H9 (cell line): ENCODE measurements around the gene CCDC92. TPM values are rescaled to one million over a fixed set of nuclear protein-coding genes. Genes with fewer than 3 reads are reported as not detected.

Source experiments
- DNase-seq: peaks from one replicate; pipeline ENCODE4 v3.0.0-alpha.2; 2017
- H2AFZ ChIP-seq: one replicate; pipeline ENCODE4 v1.6.1; 2013; ENCODE audit warnings: mild to moderate bottlenecking, low read length, control low read depth, moderate library complexity
- H2AK5ac ChIP-seq: 2 replicates; pipeline ENCODE4 v1.6.1; 2013; ENCODE audit warnings: low read length, control low read depth, mixed read lengths; ENCODE audit not compliant: insufficient read length
- H2BK120ac ChIP-seq: one replicate; pipeline ENCODE4 v1.6.1; 2013; ENCODE audit warnings: low read depth, mild to moderate bottlenecking, low read length, control low read depth, inconsistent platforms; ENCODE audit not compliant: poor library complexity, severe bottlenecking
- H2BK12ac ChIP-seq: 2 replicates; pipeline ENCODE4 v1.6.1; 2013; ENCODE audit warnings: low read length, control low read depth, mixed read lengths, low read depth; ENCODE audit not compliant: insufficient read length
- H2BK15ac ChIP-seq: 2 replicates; pipeline ENCODE4 v1.6.1; 2013; ENCODE audit warnings: low read depth, low read length, control low read depth
- H2BK20ac ChIP-seq: one replicate; pipeline ENCODE4 v1.6.1; 2013; ENCODE audit warnings: low read depth, mild to moderate bottlenecking, low read length, control low read depth, inconsistent platforms; ENCODE audit not compliant: poor library complexity, severe bottlenecking
- H2BK5ac ChIP-seq: 2 replicates; pipeline ENCODE4 v1.6.1; 2013; ENCODE audit warnings: low read length, control low read depth, mixed read lengths; ENCODE audit not compliant: insufficient read length
- H3K14ac ChIP-seq: 2 replicates; pipeline ENCODE4 v1.6.1; 2013; ENCODE audit warnings: low read length, control low read depth; ENCODE audit not compliant: insufficient read depth
- H3K18ac ChIP-seq: 2 replicates; pipeline ENCODE4 v1.6.1; 2013; ENCODE audit warnings: low read depth, mild to moderate bottlenecking, mixed read lengths, low read length, control low read depth; ENCODE audit not compliant: insufficient read length
- H3K23ac ChIP-seq: 2 replicates; pipeline ENCODE4 v1.6.1; 2013; ENCODE audit warnings: low read length, control low read depth, mixed read lengths, low read depth; ENCODE audit not compliant: insufficient read length
- H3K23me2 ChIP-seq: 2 replicates; pipeline ENCODE4 v1.6.1; 2013; ENCODE audit warnings: low read depth, mild to moderate bottlenecking, mixed read lengths, low read length, control low read depth; ENCODE audit not compliant: insufficient read length, poor library complexity, severe bottlenecking
- H3K27ac ChIP-seq: 2 replicates; pipeline ENCODE4 v1.5.1; 2013; ENCODE audit warnings: low read length, control low read depth, mixed read lengths, low read depth; ENCODE audit not compliant: insufficient read length
- H3K27me3 ChIP-seq: 2 replicates; pipeline ENCODE4 v1.6.1; 2013; ENCODE audit warnings: low read length, control low read depth, inconsistent platforms; ENCODE audit not compliant: insufficient read depth
- H3K4ac ChIP-seq: 2 replicates; pipeline ENCODE4 v1.6.1; 2013; ENCODE audit warnings: low read depth, mild to moderate bottlenecking, control low read depth, inconsistent platforms, low read length, moderate library complexity
- H3K4me1 ChIP-seq: 2 replicates; pipeline ENCODE4 v1.6.1; 2013; ENCODE audit warnings: low read length, control low read depth, inconsistent platforms; ENCODE audit not compliant: insufficient read depth
- H3K4me2 ChIP-seq: 2 replicates; pipeline ENCODE4 v1.6.1; 2013; ENCODE audit warnings: low read length, control low read depth, mixed read lengths; ENCODE audit not compliant: insufficient read length, insufficient read depth
- H3K56ac ChIP-seq: 2 replicates; pipeline ENCODE4 v1.6.1; 2013; ENCODE audit warnings: low read depth, mild to moderate bottlenecking, mixed read lengths, low read length, control low read depth; ENCODE audit not compliant: insufficient read length
- H3K79me1 ChIP-seq: 2 replicates; pipeline ENCODE4 v1.6.1; 2013; ENCODE audit warnings: low read depth, mild to moderate bottlenecking, moderate library complexity, low read length, control low read depth, inconsistent platforms; ENCODE audit not compliant: insufficient read depth, poor library complexity, severe bottlenecking
- H3K79me2 ChIP-seq: 2 replicates; pipeline ENCODE4 v1.6.1; 2013; ENCODE audit warnings: low read length, control low read depth, inconsistent platforms; ENCODE audit not compliant: insufficient read depth
- H3K9ac ChIP-seq: 2 replicates; pipeline ENCODE4 v1.6.1; 2013; ENCODE audit warnings: low read length, control low read depth, mixed read lengths; ENCODE audit not compliant: insufficient read length; ENCODE audit errors: extremely low read depth
- H3K9me3 ChIP-seq: one replicate; pipeline ENCODE4 v1.6.1; 2013; ENCODE audit warnings: low read depth, low read length, inconsistent platforms; ENCODE audit not compliant: control insufficient read depth
- H3T11ph ChIP-seq: one replicate; pipeline ENCODE4 v1.6.1; 2013; ENCODE audit warnings: mild to moderate bottlenecking, low read length, control low read depth, inconsistent platforms
- H4K20me1 ChIP-seq: one replicate; pipeline ENCODE4 v1.6.1; 2013; ENCODE audit not compliant: control insufficient read depth, insufficient read length, insufficient read depth
- H4K5ac ChIP-seq: 2 replicates; pipeline ENCODE4 v1.6.1; 2013; ENCODE audit warnings: low read depth, mild to moderate bottlenecking, mixed read lengths, low read length, control low read depth; ENCODE audit not compliant: insufficient read length
- H4K8ac ChIP-seq: replicated peaks from 2 replicates; pipeline ENCODE4 v1.6.1; 2013; ENCODE audit warnings: low read length, control low read depth, mixed read lengths, low read depth; ENCODE audit not compliant: insufficient read length
- H4K91ac ChIP-seq: 2 replicates; pipeline ENCODE4 v1.6.1; 2013; ENCODE audit warnings: low read depth, mild to moderate bottlenecking, moderate library complexity, mixed read lengths, low read length, control low read depth; ENCODE audit not compliant: insufficient read length
- H3K27ac Mint-ChIP-seq, 3 experiments: 2 replicates in 2 of 3; 3 replicates in 1 of 3; pipeline ENCODE4 v1.8.0; 2020 to 2021; ENCODE audit warnings: mixed read lengths in 3 of 3, mild to moderate bottlenecking in 1 of 3, moderate library complexity in 1 of 3
- H3K27me3 Mint-ChIP-seq: 2 replicates; pipeline ENCODE4 v1.8.0; 2021; ENCODE audit warnings: low read depth, mild to moderate bottlenecking, moderate library complexity, mixed read lengths
- H3K36me3 Mint-ChIP-seq, 3 experiments: 2 replicates in 2 of 3; 3 replicates in 1 of 3; pipeline ENCODE4 v1.8.0; 2020 to 2021; ENCODE audit warnings: low read depth in 3 of 3, mixed read lengths in 3 of 3; ENCODE audit not compliant: insufficient read depth in 1 of 3
- H3K4me1 Mint-ChIP-seq, 2 experiments: 2 replicates each; pipeline ENCODE4 v1.8.0; 2020; ENCODE audit warnings: mixed read lengths in 2 of 2
- H3K4me3 Mint-ChIP-seq, 2 experiments: 2 replicates in 1 of 2; 3 replicates in 1 of 2; pipeline ENCODE4 v1.8.0; 2020 to 2021; ENCODE audit warnings: mild to moderate bottlenecking in 2 of 2, mixed read lengths in 2 of 2, moderate library complexity in 1 of 2
- H3K9me3 Mint-ChIP-seq, 2 experiments: 2 replicates in 1 of 2; 3 replicates in 1 of 2; pipeline ENCODE4 v1.8.0; 2020; ENCODE audit warnings: mild to moderate bottlenecking in 2 of 2, mixed read lengths in 2 of 2, moderate library complexity in 1 of 2
- CTCF ChIP-seq: fragments of 200-600 bp; sonication (generic); conservative IDR thresholded peaks from 3 replicates; pipeline ENCODE4 v1.8.0; 2021; ENCODE audit warnings: antibody characterized with exemption, mild to moderate bottlenecking
- WGBS: extraction: QIAGEN DNeasy Blood & Tissue Kit; methylation state at CpG from one replicate; pipeline ENCODE4 v1.1.7; 2013; ENCODE audit warnings: missing lambda C conversion rate, low lambda C conversion rate, mixed read lengths; ENCODE audit not compliant: insufficient read length; ENCODE audit errors: extremely low coverage; 5-methylcytosine and 5-hydroxymethylcytosine counted together
- total RNA-seq: library from RNA; stranded (reverse); gene quantifications from 2 replicates; pipeline ENCODE4 v1.2.1, GENCODE V29; 2021

Gene CCDC92
- total RNA-seq, 1 experiment from 2014 or later = 1.3 TPM

DNA sequence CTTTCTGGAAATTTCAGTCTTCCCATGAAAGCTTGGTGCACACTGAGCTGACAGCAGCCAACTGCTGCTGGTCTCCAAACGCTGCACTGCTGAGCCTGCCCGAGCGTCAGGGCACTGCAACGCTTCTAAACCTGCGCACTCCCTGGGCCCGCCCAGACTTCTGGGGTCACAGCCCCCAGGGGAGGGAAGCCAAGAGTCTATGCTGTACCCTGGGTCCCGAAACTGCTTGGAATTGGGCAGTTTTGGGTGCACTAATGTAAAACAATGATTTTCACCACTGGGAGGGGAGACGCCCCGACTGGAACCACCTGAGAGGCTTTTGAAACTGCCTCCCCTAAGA is 32.0 kb downstream of the CCDC92 start:
- no peak overlapping the region for H3K18ac ChIP-seq
- no peak overlapping the region for H3K27ac ChIP-seq
- H3K9me3 ChIP-seq = no peaks in the 10 kb centered on the region
- no peaks in the 10 kb centered on the region for H3K23me2 ChIP-seq
- Mint-ChIP-seq H3K27ac (no peak overlapping the region), H3K36me3 (peaks cover 0 to 4% (median 0%) of the 10 kb centered on the region in 3 experiments; a peak in 1 of 7 replicates), H3K4me3 (no peak overlapping the region), H3K27me3 (peaks cover 87% of the 10 kb centered on the region), H3K9me3 (peaks cover 4 to 5% of the 10 kb centered on the region in 2 experiments; a peak in 4 of 5 replicates), H3K4me1 (peaks cover 0 to 4% of the 10 kb centered on the region in 2 experiments; a peak in 2 of 4 replicates)
- H2AFZ ChIP-seq = no peak overlapping the region
- H3K14ac ChIP-seq = no peak overlapping the region
- H3K79me1 ChIP-seq = no peaks in the 10 kb centered on the region
- WGBS = no CpG with 5 or more reads among the region's 9 CpGs
- H2BK12ac ChIP-seq = no peak overlapping the region
- H2BK15ac ChIP-seq = no peak overlapping the region
- H3K4me1 ChIP-seq = no peaks in the 10 kb centered on the region
- no peak overlapping the region for H3K9ac ChIP-seq
- H2AK5ac ChIP-seq = no peak overlapping the region
- H4K8ac ChIP-seq = no peak overlapping the region
- H2BK20ac ChIP-seq = no peak overlapping the region
- no peak overlapping the region for H4K91ac ChIP-seq
- H3K27me3 ChIP-seq = no peaks in the 10 kb centered on the region; the same call in 1 of the 2 replicates
- H2BK5ac ChIP-seq = no peak overlapping the region
- no peak overlapping the region for H4K5ac ChIP-seq
- H4K20me1 ChIP-seq = no peaks in the 10 kb centered on the region
- no peak overlapping the region for H3K23ac ChIP-seq
- no peak overlapping the region for H3K4me2 ChIP-seq
- no peak overlapping the region for H3K4ac ChIP-seq
- DNase-seq = no peak
- no peaks in the 10 kb centered on the region for H3K79me2 ChIP-seq
- H3K56ac ChIP-seq = no peak overlapping the region
- no peak for TF ChIP-seq CTCF
- H3T11ph ChIP-seq = no peak overlapping the region
- H2BK120ac ChIP-seq = no peak overlapping the region
